ENCODE data around the gene LEF1.

DNA sequence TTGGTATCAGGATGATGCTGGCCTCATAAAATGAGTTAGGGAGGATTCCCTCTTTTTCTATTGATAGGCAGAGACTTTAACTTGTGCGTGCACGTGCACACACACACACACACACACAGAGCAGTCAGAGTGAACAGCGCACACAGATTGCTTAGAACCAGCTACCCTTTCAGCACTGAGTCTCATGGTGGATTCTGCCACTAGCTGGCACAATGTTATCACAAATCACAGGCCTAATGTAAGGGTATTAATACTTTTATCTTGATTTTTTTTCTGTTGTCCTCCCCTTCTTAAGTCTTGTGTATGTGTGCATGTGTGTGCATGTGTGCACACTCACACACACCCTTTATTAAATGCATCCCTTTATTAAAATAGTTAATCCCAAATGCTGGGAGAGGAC is 125.8 kb downstream of the LEF1 start:
- TF ChIP-seq, protein P1, sequence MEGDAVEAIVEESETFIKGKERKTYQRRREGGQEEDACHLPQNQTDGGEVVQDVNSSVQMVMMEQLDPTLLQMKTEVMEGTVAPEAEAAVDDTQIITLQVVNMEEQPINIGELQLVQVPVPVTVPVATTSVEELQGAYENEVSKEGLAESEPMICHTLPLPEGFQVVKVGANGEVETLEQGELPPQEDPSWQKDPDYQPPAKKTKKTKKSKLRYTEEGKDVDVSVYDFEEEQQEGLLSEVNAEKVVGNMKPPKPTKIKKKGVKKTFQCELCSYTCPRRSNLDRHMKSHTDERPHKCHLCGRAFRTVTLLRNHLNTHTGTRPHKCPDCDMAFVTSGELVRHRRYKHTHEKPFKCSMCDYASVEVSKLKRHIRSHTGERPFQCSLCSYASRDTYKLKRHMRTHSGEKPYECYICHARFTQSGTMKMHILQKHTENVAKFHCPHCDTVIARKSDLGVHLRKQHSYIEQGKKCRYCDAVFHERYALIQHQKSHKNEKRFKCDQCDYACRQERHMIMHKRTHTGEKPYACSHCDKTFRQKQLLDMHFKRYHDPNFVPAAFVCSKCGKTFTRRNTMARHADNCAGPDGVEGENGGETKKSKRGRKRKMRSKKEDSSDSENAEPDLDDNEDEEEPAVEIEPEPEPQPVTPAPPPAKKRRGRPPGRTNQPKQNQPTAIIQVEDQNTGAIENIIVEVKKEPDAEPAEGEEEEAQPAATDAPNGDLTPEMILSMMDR (IDR thresholded peaks at IDR 0.05): no peak
- TF ChIP-seq POLR2AphosphoS5 (IDR thresholded peaks at IDR 0.05) (no peak), POLR2A (IDR thresholded peaks at IDR 0.05) (no peak)
